Measurements from ENCODE around the gene DOP1A. TPM values are rescaled to one million over a fixed set of nuclear protein-coding genes. Genes with fewer than 3 reads are reported as not detected.

Gene DOP1A
- total and polyA plus RNA-seq, 2 of the 13 experiments (the other 11 are each of a cell fraction or from before 2014, with no cell fraction given), result 5.2 to 16.7 TPM

- peak; percentile 24; the same call in 1 of the 2 replicates for TF ChIP-seq ARID5B (CRISPR knock-in tag; IDR thresholded peaks at IDR 0.05)
- TF ChIP-seq ISL2 (CRISPR knock-in tag; IDR thresholded peaks at IDR 0.05), result no peak
- no peak for TF ChIP-seq ZNF484 (CRISPR knock-in tag; IDR thresholded peaks at IDR 0.05; ENCODE audit: borderline replicate concordance, low read depth)
- 0 out of 2 replicates have a peak, but pooled peaks have one; percentile 19 for TF ChIP-seq PATZ1 (CRISPR knock-in tag; IDR thresholded peaks at IDR 0.05)
- no peak for TF ChIP-seq FOXO4 (CRISPR knock-in tag; conservative IDR thresholded peaks at IDR 0.05)
- TF ChIP-seq FOXA3 (CRISPR knock-in tag; IDR thresholded peaks at IDR 0.05), result 0 out of 2 replicates have a peak, but pooled peaks have one; percentile 8
- TF ChIP-seq CTCF (CRISPR knock-in tag; IDR thresholded peaks at IDR 0.05), result peak; percentile 89
- no peak for TF ChIP-seq ZBTB49 (CRISPR knock-in tag; IDR thresholded peaks at IDR 0.05; ENCODE audit: borderline replicate concordance)
- TF ChIP-seq XRCC5 (optimal IDR thresholded peaks at IDR 0.05; ENCODE audit: low read length), result peak; percentile 46
- no peak for TF ChIP-seq SNRNP70 (IDR thresholded peaks at IDR 0.05; ENCODE audit: low read depth, low read length)
- TF ChIP-seq MXD1 (CRISPR knock-in tag; IDR thresholded peaks at IDR 0.05), result no peak
- TF ChIP-seq SALL1 (CRISPR knock-in tag; IDR thresholded peaks at IDR 0.05), result no peak; the same call in 1 of the 2 replicates
- no peak for TF ChIP-seq FOXA1 (IDR thresholded peaks at IDR 0.05)
- peak; percentile 33; the same call in 1 of the 2 replicates for TF ChIP-seq FOXA1 (CRISPR knock-in tag; IDR thresholded peaks at IDR 0.05)
- peak; percentile 42 for TF ChIP-seq SAP130 (CRISPR knock-in tag; IDR thresholded peaks at IDR 0.05; ENCODE audit: low read depth)
Measured at GRCh38 chr6:83215131-83216047, 147.9 kb downstream of the DOP1A start (continued).
